Natural killer cell (primary cell): ENCODE measurements around the gene LEF1. TPM values are rescaled to one million over a fixed set of nuclear protein-coding genes. Genes with fewer than 3 reads are reported as not detected.

Source experiments
- ATAC-seq, 3 donors: fragments of 150-1000 bp in 2 of 3; fragments of 200-7000 bp in 1 of 3; cut with Tn5 transposase; 1 replicate in 1 of 3; 2 replicates in 2 of 3; pipeline ENCODE4 v1.10.0; 2021; ENCODE audit warnings: mild to moderate bottlenecking in 2 of 3, moderate library complexity in 2 of 3
- DNase-seq, 2 donors: peaks; one replicate each; pipeline versions ENCODE4 v3.0.0 to v3.0.0-alpha.2; 2013 to 2021; ENCODE audit warnings: mixed read lengths in 1 of 2
- H3K27ac ChIP-seq: one replicate; pipeline ENCODE4 v1.5.1; 2013; ENCODE audit warnings: mild to moderate bottlenecking, low read length
- H3K27me3 ChIP-seq: one replicate; pipeline ENCODE4 v1.6.1; 2013; ENCODE audit warnings: low read length; ENCODE audit not compliant: control insufficient read depth, insufficient read depth
- H3K36me3 ChIP-seq: one replicate; pipeline ENCODE4 v1.6.1; 2013; ENCODE audit warnings: low read length; ENCODE audit not compliant: control insufficient read depth, insufficient read depth
- H3K4me1 ChIP-seq: one replicate; pipeline ENCODE4 v1.6.1; 2013; ENCODE audit warnings: low read length; ENCODE audit not compliant: control insufficient read depth, insufficient read depth
- H3K4me3 ChIP-seq: one replicate; pipeline ENCODE4 v1.5.1; 2013; ENCODE audit warnings: low read length
- H3K9me3 ChIP-seq: one replicate; pipeline ENCODE4 v1.6.1; 2013; ENCODE audit warnings: low read length; ENCODE audit not compliant: control insufficient read depth, insufficient read depth
- H3K27ac Mint-ChIP-seq, 2 donors: one replicate each; pipeline ENCODE4 v1.8.0; 2022; ENCODE audit warnings: mild to moderate bottlenecking in 2 of 2, mixed read lengths in 2 of 2, moderate library complexity in 1 of 2
- H3K27me3 Mint-ChIP-seq, 2 donors: one replicate each; pipeline ENCODE4 v1.8.0; 2022; ENCODE audit warnings: low read depth in 2 of 2, mixed read lengths in 2 of 2
- H3K36me3 Mint-ChIP-seq: one replicate; pipeline ENCODE4 v1.8.0; 2022; ENCODE audit warnings: mixed read lengths
- H3K4me1 Mint-ChIP-seq, 2 donors: one replicate each; pipeline ENCODE4 v1.8.0; 2022; ENCODE audit warnings: mixed read lengths in 2 of 2
- H3K4me3 Mint-ChIP-seq: one replicate; pipeline ENCODE4 v1.8.0; 2022; ENCODE audit warnings: mild to moderate bottlenecking, moderate library complexity, mixed read lengths
- H3K9me3 Mint-ChIP-seq, 2 donors: one replicate each; pipeline ENCODE4 v1.8.0; 2022; ENCODE audit warnings: mixed read lengths in 2 of 2
- CTCF ChIP-seq: fragments of 200-600 bp; IDR thresholded peaks from one replicate; pipeline ENCODE4 v1.8.0; 2022; ENCODE audit warnings: antibody characterized with exemption
- WGBS: methylation state at CpG from one replicate; pipeline ENCODE4 v1.1.7; 2013; ENCODE audit warnings: missing lambda C conversion rate; ENCODE audit not compliant: insufficient coverage; 5-methylcytosine and 5-hydroxymethylcytosine counted together
- intact Hi-C: fragments of 100-400 bp; cut with micrococcal nuclease; formaldehyde crosslinking; loops from one replicate; pipeline ENCODE4 v1.14.2; 2022
- total RNA-seq, 4 donors: library from RNA; stranded (reverse); fragments of 120-200 nt in 1 of 4; gene quantifications; one replicate each; pipeline versions ENCODE4 v1.2.3 to v1.2.4, GENCODE V29; 2013 to 2022

LEF1 gene
- total RNA-seq, 3 donors from 2014 or later (not counting 1 experiment from before 2014, with no cell fraction given): 18.7 to 39.8 (median 24.5) TPM

DNA sequence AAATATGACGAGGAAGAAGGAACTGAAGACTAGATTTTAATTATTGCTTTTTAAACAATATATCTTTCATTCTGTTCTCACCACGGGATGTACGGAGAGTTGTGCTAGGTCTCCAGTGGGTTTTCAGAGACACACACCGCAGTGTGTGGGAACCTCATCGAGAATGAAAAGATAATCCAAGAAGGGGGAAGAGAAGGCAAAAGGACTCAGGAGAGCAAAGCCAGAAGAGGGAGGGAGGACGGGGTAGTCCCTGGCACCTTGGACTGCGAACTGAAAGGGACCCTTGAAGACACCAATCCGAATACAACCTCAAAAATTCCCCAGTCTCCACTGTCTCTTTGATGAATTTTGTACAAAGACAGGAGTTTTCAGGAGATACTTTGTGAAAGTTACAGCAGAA lies 932 bp upstream of the LEF1 start:
- Histone ChIP-seq H3K9me3 (no peaks in the 10 kb centered on the region), H3K4me1 (peaks cover 57% of the 10 kb centered on the region), H3K4me3 (no peak overlapping the region), H3K36me3 (no peaks in the 10 kb centered on the region), H3K27ac (no peak overlapping the region), H3K27me3 (peaks cover 43% of the 10 kb centered on the region)
- peak in 1 of 2 donors; percentile 32 for DNase-seq
- WGBS: 28% methylated on average over 5 of the region's 8 CpGs
- Mint-ChIP-seq H3K27ac (no peak overlapping the region), H3K9me3 (no peaks in the 10 kb centered on the region), H3K4me3 (peak overlapping the region; percentile 76), H3K36me3 (no peaks in the 10 kb centered on the region), H3K4me1 (peaks cover 49 to 76% of the 10 kb centered on the region in 2 donors), H3K27me3 (peaks cover 56 to 62% of the 10 kb centered on the region in 2 donors)
- no peak for ATAC-seq
- intact Hi-C loops: loop anchor here (5.0 kb wide), 2 partner anchors 52 to 173 kb away; no protein-coding TSS in a partner anchor
- TF ChIP-seq CTCF: no peak

- peaks cover 41% of the 10 kb centered on the region for H3K27me3 ChIP-seq
- H3K4me3 ChIP-seq: peak overlapping the region; percentile 52
- H3K9me3 ChIP-seq: no peaks in the 10 kb centered on the region
- peaks cover 43 to 73% of the 10 kb centered on the region in 2 donors for H3K4me1 Mint-ChIP-seq
- peak overlapping the region; percentile 94 for H3K4me3 Mint-ChIP-seq
- H3K9me3 Mint-ChIP-seq: no peaks in the 10 kb centered on the region
- DNase-seq (peak in 1 of 2 donors; percentile 71), ATAC-seq (no peak)
- H3K36me3 Mint-ChIP-seq: no peaks in the 10 kb centered on the region
- intact Hi-C loops: loop anchor here (5.0 kb wide), 1 partner anchor 174 kb away; no protein-coding TSS in a partner anchor
- no peaks in the 10 kb centered on the region for H3K36me3 ChIP-seq
- peak overlapping the region in 1 of 2 donors; percentile 83 for H3K27ac Mint-ChIP-seq
- peaks cover 54% of the 10 kb centered on the region for H3K4me1 ChIP-seq
- WGBS: under 1% methylated on average over 30 of the region's 30 CpGs
- peaks cover 45 to 56% of the 10 kb centered on the region in 2 donors for H3K27me3 Mint-ChIP-seq
- no peak overlapping the region for H3K27ac ChIP-seq
- no peak for TF ChIP-seq CTCF
These were observed 517 bp downstream of the LEF1 start for GRCh38 chr4:108168160-108168670.

GRCh38 chr4:108166441-108167315 lies 2.1 kb downstream of the LEF1 start:
- peak overlapping the region; percentile 58 to 83 for H3K27ac Mint-ChIP-seq
- H3K9me3 Mint-ChIP-seq: no peaks in the 10 kb centered on the region
- no peaks in the 10 kb centered on the region for H3K36me3 Mint-ChIP-seq
- intact Hi-C loops: loop anchor here (5.0 kb wide), 1 partner anchor 176 kb away; no protein-coding TSS in a partner anchor
- TF ChIP-seq CTCF: no peak
- WGBS: under 1% methylated on average over 58 of the region's 58 CpGs
- H3K27me3 Mint-ChIP-seq: peaks cover 44 to 54% of the 10 kb centered on the region in 2 donors
- Histone ChIP-seq H3K27ac (no peak overlapping the region), H3K4me3 (peak overlapping the region; percentile 54), H3K36me3 (no peaks in the 10 kb centered on the region), H3K9me3 (no peaks in the 10 kb centered on the region), H3K27me3 (peaks cover 35% of the 10 kb centered on the region), H3K4me1 (peaks cover 42% of the 10 kb centered on the region)
- DNase-seq (peak; percentile 24 to 76), ATAC-seq (peak; percentile 48 to 52 (median 50))
- H3K4me3 Mint-ChIP-seq: peak overlapping the region; percentile 96
- peaks cover 35 to 59% of the 10 kb centered on the region in 2 donors for H3K4me1 Mint-ChIP-seq
